K562 (cell line): ENCODE data around the gene ACBD4. TPM values are rescaled to one million over a fixed set of nuclear protein-coding genes. Genes with fewer than 3 reads are reported as not detected.
A peak's percentile ranks its signal among the peaks of the same experiment; 100 is the strongest.

Experiments used
- DMBX1 ChIP-seq: fragments of 250-450 bp; sonication (Bioruptor Pico); IDR thresholded peaks from 2 replicates; pipeline ENCODE4 v1.8.0; 2022; ENCODE audit warnings: inconsistent platforms, mild to moderate bottlenecking, moderate library complexity, borderline replicate concordance
- EGR1 ChIP-seq: fragments of 450-650 bp; conservative IDR thresholded peaks from 2 replicates; pipeline ENCODE4 v1.6.1; 2017; ENCODE audit warnings: mild to moderate bottlenecking
- ETV6 ChIP-seq, 3 experiments: fragments of 150-350 bp in 1 of 3; sonication (generic) in 1 of 3; formaldehyde crosslinking in 1 of 3; IDR thresholded peaks; 2 replicates each; pipeline versions ENCODE4 v1.6.1 to v1.8.0; 2014 to 2022; ENCODE audit warnings: borderline replicate concordance in 2 of 3, low read depth in 2 of 3, antibody characterized with exemption in 1 of 3, low read length in 1 of 3, mild to moderate bottlenecking in 1 of 3, missing genetic modification reagents in 1 of 3
- HDAC8 ChIP-seq: fragments of 450-650 bp; IDR thresholded peaks from 2 replicates; pipeline ENCODE4 v1.6.1; 2016; ENCODE audit warnings: mild to moderate bottlenecking, missing genetic modification characterization, moderate library complexity, missing compliant biosample characterization
- L3MBTL2 ChIP-seq: fragments of 450-650 bp; IDR thresholded peaks from 2 replicates; pipeline ENCODE4 v1.6.1; 2016; ENCODE audit warnings: mild to moderate bottlenecking, moderate library complexity
- MIER1 ChIP-seq: fragments of 450-650 bp; IDR thresholded peaks from 2 replicates; pipeline ENCODE4 v1.6.1; 2016; ENCODE audit warnings: antibody characterized with exemption, mild to moderate bottlenecking, low read depth
- NR2C2 ChIP-seq, 2 experiments: fragments of 200-800 bp in 1 of 2; sonication (Bioruptor generic) in 1 of 2; sonication (generic) in 1 of 2; formaldehyde crosslinking in 1 of 2; IDR thresholded peaks; 2 replicates each; pipeline versions ENCODE4 v1.6.1 to v1.8.0; 2016 to 2022; ENCODE audit warnings: mild to moderate bottlenecking in 1 of 2, missing compliant biosample characterization in 1 of 2, missing genetic modification characterization in 1 of 2, missing genetic modification reagents in 1 of 2
- RBFOX2 ChIP-seq: fragments of 200-400 bp; formaldehyde crosslinking; IDR thresholded peaks from 2 replicates; pipeline ENCODE4 v1.6.1; 2017; ENCODE audit warnings: low read depth, mild to moderate bottlenecking, low read length, moderate library complexity
- RNF2 ChIP-seq: sonication (generic); IDR thresholded peaks from 2 replicates; pipeline ENCODE4 v1.6.1; 2016
- SMARCA4 ChIP-seq: fragments of 450-650 bp; IDR thresholded peaks from 2 replicates; pipeline ENCODE4 v1.6.1; 2016
- SMARCE1 ChIP-seq: fragments of 450-650 bp; IDR thresholded peaks from 2 replicates; pipeline ENCODE4 v1.7.1; 2016; ENCODE audit warnings: mild to moderate bottlenecking
- SPI1 ChIP-seq: IDR thresholded peaks from 2 replicates; pipeline ENCODE4 v1.6.1; 2011; ENCODE audit warnings: low read depth, low read length, control low read depth, borderline replicate concordance
- TAF1 ChIP-seq: IDR thresholded peaks from 2 replicates; pipeline ENCODE4 v1.6.1; 2011; ENCODE audit warnings: mild to moderate bottlenecking, low read length, moderate library complexity; ENCODE audit not compliant: insufficient read depth, control insufficient read depth, severe bottlenecking; ENCODE audit errors: extremely low read depth
- THRB ChIP-seq: fragments of 450-650 bp; formaldehyde crosslinking; conservative IDR thresholded peaks from 2 replicates; pipeline ENCODE4 v1.4.0; 2022; ENCODE audit warnings: mild to moderate bottlenecking, missing genetic modification characterization
- ZNF695 ChIP-seq: fragments of 450-650 bp; formaldehyde crosslinking; IDR thresholded peaks from 2 replicates; pipeline ENCODE4 v1.4.0; 2020; ENCODE audit warnings: mild to moderate bottlenecking, moderate library complexity
- ZNF79 ChIP-seq: fragments of 250-450 bp; sonication (Bioruptor Pico); IDR thresholded peaks from 2 replicates; pipeline ENCODE4 v1.4.0; 2020; ENCODE audit warnings: low read depth, mild to moderate bottlenecking, moderate library complexity
- polyA plus RNA-seq, 8 experiments: library from polyadenylated mRNA; depleted of rRNA in 4 of 8; stranded (reverse) in 5 of 8; unstranded in 3 of 8; fragments of >200 nt; fragmentation: Nextera tagmentation in 2 of 8; fragmentation: Illumina TruSeq in 1 of 8; extraction: Ambion mirVana in 2 of 8; extraction: Trizol in 1 of 8; gene quantifications; 2 replicates each; pipeline versions ENCODE4 v1.2.1 to v1.2.3, GENCODE V29; 2011 to 2014; ENCODE audit warnings: inconsistent platforms in 1 of 8, missing spikeins in 1 of 8
- total RNA-seq, 7 experiments: library from RNA; depleted of rRNA in 6 of 7; stranded (reverse); fragments of >200 nt in 6 of 7; fragmentation: Illumina TruSeq in 2 of 7; extraction: Trizol in 2 of 7; gene quantifications; 2 replicates each; pipeline versions ENCODE4 v1.2.1 to v1.2.3, GENCODE V29; 2011 to 2021; ENCODE audit warnings: low replicate concordance in 1 of 7
- TF ChIP-seq, protein P1 (sequence below): conservative IDR thresholded peaks from 2 replicates; pipeline ENCODE4 v1.6.1; 2011; ENCODE audit warnings: low read depth, mild to moderate bottlenecking, low read length; ENCODE audit not compliant: control insufficient read depth
- TF ChIP-seq, protein P2 (sequence below): fragments of 250-450 bp; sonication (Bioruptor Pico); IDR thresholded peaks from 2 replicates; pipeline ENCODE4 v1.4.0; 2020; ENCODE audit warnings: mild to moderate bottlenecking, moderate library complexity, borderline replicate concordance
- TF ChIP-seq, protein P3 (sequence below): fragments of 450-650 bp; IDR thresholded peaks from 2 replicates; pipeline ENCODE4 v1.6.1; 2018; ENCODE audit warnings: mild to moderate bottlenecking, low read depth; ENCODE audit not compliant: partially characterized antibody

ACBD4 gene
- total and polyA plus RNA-seq, 9 of the 15 experiments (the other 6 are each of a cell fraction or from before 2014, with no cell fraction given) = 0.14 to 6.9 (median 4.6) TPM

DNA sequence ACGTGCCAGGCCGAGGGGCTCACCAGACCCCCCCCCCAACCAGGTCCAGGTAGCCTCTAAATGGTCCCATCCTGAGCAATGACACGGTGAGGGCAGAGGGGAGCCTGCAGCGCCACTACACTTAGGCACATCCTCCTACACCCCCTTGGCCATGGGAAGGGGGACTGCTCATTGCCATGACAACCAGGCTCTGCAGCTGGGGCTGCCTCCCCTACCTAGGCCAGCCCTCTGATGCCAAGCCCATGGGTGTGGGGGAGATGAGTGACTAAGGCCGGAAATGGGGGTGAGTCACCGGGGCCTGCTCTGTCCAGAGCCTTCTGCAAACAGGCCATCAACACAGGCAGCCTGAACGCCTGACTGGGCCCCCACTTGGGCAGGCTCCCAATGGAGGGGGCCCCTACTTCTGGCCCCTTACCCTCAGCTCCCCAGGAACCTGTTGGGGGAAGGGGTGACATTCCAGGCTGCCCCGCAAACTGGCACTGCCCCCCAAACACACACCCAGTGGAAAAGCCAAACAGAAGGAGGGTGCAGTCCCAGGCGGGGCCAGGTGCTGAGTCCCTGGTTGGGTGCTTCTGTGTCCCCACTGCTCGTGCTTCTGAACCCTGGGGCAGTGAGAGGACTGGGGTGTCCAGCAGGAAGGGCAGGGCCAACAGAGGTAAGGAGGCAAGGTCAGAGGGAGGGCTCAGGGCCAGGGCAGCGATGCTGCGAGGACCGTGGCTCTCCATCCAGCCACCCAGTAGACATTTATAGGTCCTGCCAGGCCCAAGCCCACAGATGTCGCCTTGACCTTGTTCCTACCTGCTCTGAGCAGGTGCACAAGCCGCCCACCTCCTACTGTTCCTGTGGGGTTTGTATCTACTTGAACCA lies 11.3 kb upstream of the ACBD4 start (continued):
- TF ChIP-seq RNF2 (0 out of 2 replicates have a peak, but pooled peaks have one; percentile 64), RBFOX2 (peak; percentile 86), HDAC8 (0 out of 2 replicates have a peak, but pooled peaks have one; percentile 30), EGR1 (peak; percentile 48), ZNF79 (no peak), NR2C2 (CRISPR knock-in tag; IDR thresholded peaks at IDR 0.05) (no peak), NR2C2 (tag; IDR thresholded peaks at IDR 0.05) (peak; percentile 37; the same call in 1 of the 2 replicates), ETV6 (IDR thresholded peaks at IDR 0.05; ENCODE audit: borderline replicate concordance in 1 of 2, low read depth in 2 of 2, low read length in 1 of 2) (no peak), ETV6 (CRISPR knock-in tag; IDR thresholded peaks at IDR 0.05; ENCODE audit: borderline replicate concordance) (no peak), THRB (CRISPR knock-in tag) (peak; percentile 53; the same call in 1 of the 2 replicates), TAF1 (peak; percentile 37), SMARCE1 (peak; percentile 97), MIER1 (peak; percentile 55; the same call in 1 of the 2 replicates), SMARCA4 (peak; percentile 95), SPI1 (peak; percentile 8; the same call in 1 of the 2 replicates), L3MBTL2 (peak; percentile 39; the same call in 1 of the 2 replicates), DMBX1 (CRISPR knock-in tag) (peak; percentile 40; the same call in 1 of the 2 replicates), ZNF695 (no peak)
- TF ChIP-seq, protein P1, sequence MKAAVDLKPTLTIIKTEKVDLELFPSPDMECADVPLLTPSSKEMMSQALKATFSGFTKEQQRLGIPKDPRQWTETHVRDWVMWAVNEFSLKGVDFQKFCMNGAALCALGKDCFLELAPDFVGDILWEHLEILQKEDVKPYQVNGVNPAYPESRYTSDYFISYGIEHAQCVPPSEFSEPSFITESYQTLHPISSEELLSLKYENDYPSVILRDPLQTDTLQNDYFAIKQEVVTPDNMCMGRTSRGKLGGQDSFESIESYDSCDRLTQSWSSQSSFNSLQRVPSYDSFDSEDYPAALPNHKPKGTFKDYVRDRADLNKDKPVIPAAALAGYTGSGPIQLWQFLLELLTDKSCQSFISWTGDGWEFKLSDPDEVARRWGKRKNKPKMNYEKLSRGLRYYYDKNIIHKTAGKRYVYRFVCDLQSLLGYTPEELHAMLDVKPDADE = peak; percentile 90
- TF ChIP-seq, protein P2, sequence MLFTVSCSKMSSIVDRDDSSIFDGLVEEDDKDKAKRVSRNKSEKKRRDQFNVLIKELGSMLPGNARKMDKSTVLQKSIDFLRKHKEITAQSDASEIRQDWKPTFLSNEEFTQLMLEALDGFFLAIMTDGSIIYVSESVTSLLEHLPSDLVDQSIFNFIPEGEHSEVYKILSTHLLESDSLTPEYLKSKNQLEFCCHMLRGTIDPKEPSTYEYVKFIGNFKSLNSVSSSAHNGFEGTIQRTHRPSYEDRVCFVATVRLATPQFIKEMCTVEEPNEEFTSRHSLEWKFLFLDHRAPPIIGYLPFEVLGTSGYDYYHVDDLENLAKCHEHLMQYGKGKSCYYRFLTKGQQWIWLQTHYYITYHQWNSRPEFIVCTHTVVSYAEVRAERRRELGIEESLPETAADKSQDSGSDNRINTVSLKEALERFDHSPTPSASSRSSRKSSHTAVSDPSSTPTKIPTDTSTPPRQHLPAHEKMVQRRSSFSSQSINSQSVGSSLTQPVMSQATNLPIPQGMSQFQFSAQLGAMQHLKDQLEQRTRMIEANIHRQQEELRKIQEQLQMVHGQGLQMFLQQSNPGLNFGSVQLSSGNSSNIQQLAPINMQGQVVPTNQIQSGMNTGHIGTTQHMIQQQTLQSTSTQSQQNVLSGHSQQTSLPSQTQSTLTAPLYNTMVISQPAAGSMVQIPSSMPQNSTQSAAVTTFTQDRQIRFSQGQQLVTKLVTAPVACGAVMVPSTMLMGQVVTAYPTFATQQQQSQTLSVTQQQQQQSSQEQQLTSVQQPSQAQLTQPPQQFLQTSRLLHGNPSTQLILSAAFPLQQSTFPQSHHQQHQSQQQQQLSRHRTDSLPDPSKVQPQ (CRISPR knock-in tag) = no peak
- TF ChIP-seq, protein P3, sequence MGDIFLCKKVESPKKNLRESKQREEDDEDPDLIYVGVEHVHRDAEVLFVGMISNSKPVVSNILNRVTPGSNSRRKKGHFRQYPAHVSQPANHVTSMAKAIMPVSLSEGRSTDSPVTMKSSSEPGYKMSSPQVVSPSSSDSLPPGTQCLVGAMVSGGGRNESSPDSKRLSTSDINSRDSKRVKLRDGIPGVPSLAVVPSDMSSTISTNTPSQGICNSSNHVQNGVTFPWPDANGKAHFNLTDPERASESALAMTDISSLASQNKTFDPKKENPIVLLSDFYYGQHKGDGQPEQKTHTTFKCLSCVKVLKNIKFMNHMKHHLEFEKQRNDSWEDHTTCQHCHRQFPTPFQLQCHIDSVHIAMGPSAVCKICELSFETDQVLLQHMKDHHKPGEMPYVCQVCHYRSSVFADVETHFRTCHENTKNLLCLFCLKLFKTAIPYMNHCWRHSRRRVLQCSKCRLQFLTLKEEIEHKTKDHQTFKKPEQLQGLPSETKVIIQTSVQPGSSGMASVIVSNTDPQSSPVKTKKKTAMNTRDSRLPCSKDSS = no peak
